MM.1S (cell line): ENCODE data around the gene FER.

Source experiments
- CTCF ChIP-seq: fragments of 300-600 bp; sonication (generic); IDR thresholded peaks from 2 replicates; pipeline ENCODE4 v1.5.1; 2016; ENCODE audit warnings: antibody characterized with exemption, low read length, mixed read lengths
- EZH2 ChIP-seq: fragments of 300-600 bp; sonication (generic); optimal IDR thresholded peaks from 2 replicates; pipeline ENCODE3; 2017; ENCODE audit warnings: low read depth, mild to moderate bottlenecking, antibody characterized with exemption, low read length, mixed read lengths
- EZH2phosphoT487 ChIP-seq: fragments of 300-600 bp; sonication (generic); IDR thresholded peaks from 2 replicates; pipeline ENCODE4 v1.6.1; 2018; ENCODE audit warnings: antibody characterized with exemption, low read length

- TF ChIP-seq CTCF (no peak), EZH2 (no peak), EZH2phosphoT487 (no peak)
These were observed 79.4 kb downstream of the FER start for GRCh38 chr5:108827131-108827530.
